Hepatocyte (in vitro differentiated cells): Measurements from ENCODE around the gene APRT.

ENCODE experiments used
- CTCF ChIP-seq: fragments of 200-600 bp; sonication (generic); IDR thresholded peaks from 2 replicates; pipeline ENCODE4 v1.5.1; 2016; ENCODE audit warnings: antibody characterized with exemption, mild to moderate bottlenecking; ENCODE audit not compliant: poor library complexity
- EZH2 ChIP-seq: fragments of 200-600 bp; sonication (generic); IDR thresholded peaks from 2 replicates; pipeline ENCODE4 v1.6.1; 2016; ENCODE audit warnings: antibody characterized with exemption, mild to moderate bottlenecking, borderline replicate concordance
- EZH2phosphoT487 ChIP-seq: fragments of 200-600 bp; sonication (generic); IDR thresholded peaks from one replicate; pipeline ENCODE4 v1.6.1; 2018; ENCODE audit warnings: antibody characterized with exemption, mild to moderate bottlenecking, low read depth, moderate library complexity; ENCODE audit not compliant: unreplicated experiment, severe bottlenecking

DNA sequence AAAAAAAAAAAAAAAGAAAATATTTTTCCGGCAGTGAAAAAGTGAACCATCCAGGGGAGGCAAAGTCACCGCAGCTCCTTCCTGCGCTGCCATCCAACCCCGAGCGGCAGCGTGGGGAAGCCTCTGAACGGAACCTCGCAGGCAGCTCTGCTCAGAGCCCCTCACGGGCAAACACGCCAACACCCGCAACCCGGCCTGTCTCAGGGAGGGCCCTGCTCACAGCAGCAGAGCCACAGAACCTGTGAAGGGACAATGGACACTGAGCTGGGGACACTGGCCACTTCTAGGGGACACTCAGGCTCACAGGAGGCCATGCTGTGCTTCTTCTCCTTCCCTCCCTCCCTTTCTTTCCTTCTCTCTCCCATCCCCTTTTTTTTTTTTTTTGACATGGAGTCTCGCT is 21.4 kb upstream of the APRT start:
- no peak for TF ChIP-seq CTCF
- no peak for TF ChIP-seq EZH2
- TF ChIP-seq EZH2phosphoT487, result no peak
